Naive B cell (primary cell): Measurements from ENCODE around the gene PNMT. TPM values are rescaled to one million over a fixed set of nuclear protein-coding genes. Genes with fewer than 3 reads are reported as not detected.
"Not testable (repeated sequence)": the region's sequence is repeated elsewhere in the genome, so short reads cannot be mapped to it uniquely, and the experiment has no call there.

ENCODE experiments used
- ATAC-seq, 2 donors: fragments of 150-1000 bp; cut with Tn5 transposase; 2 replicates each; pipeline ENCODE4 v1.10.0; 2021; ENCODE audit warnings: low read depth in 2 of 2, mild to moderate bottlenecking in 2 of 2, moderate library complexity in 2 of 2
- DNase-seq: peaks from one replicate; pipeline ENCODE4 v3.0.0; 2022
- H3K27ac Mint-ChIP-seq, 6 donors: one replicate each; pipeline ENCODE4 v1.8.0; 2020 to 2022; ENCODE audit warnings: mild to moderate bottlenecking in 6 of 6, mixed read lengths in 6 of 6, moderate library complexity in 5 of 6, inconsistent platforms in 2 of 6
- H3K27me3 Mint-ChIP-seq, 3 donors: one replicate each; pipeline ENCODE4 v1.8.0; 2021 to 2022; ENCODE audit warnings: mixed read lengths in 3 of 3, mild to moderate bottlenecking in 1 of 3
- H3K36me3 Mint-ChIP-seq, 2 donors: one replicate each; pipeline ENCODE4 v1.8.0; 2020 to 2022; ENCODE audit warnings: mixed read lengths in 2 of 2, inconsistent platforms in 1 of 2, mild to moderate bottlenecking in 1 of 2
- H3K4me1 Mint-ChIP-seq, 3 donors: one replicate each; pipeline ENCODE4 v1.8.0; 2020 to 2022; ENCODE audit warnings: mixed read lengths in 3 of 3, inconsistent platforms in 1 of 3, mild to moderate bottlenecking in 1 of 3, moderate library complexity in 1 of 3
- H3K4me3 Mint-ChIP-seq, 8 donors: one replicate each; pipeline ENCODE4 v1.8.0; 2020 to 2022; ENCODE audit warnings: mild to moderate bottlenecking in 8 of 8, mixed read lengths in 8 of 8, moderate library complexity in 8 of 8, inconsistent platforms in 2 of 8
- H3K9me3 Mint-ChIP-seq, 7 donors: one replicate each; pipeline ENCODE4 v1.8.0; 2020 to 2022; ENCODE audit warnings: mixed read lengths in 7 of 7, mild to moderate bottlenecking in 5 of 7, inconsistent platforms in 2 of 7, moderate library complexity in 1 of 7
- polyA plus RNA-seq, 6 donors: library from polyadenylated mRNA; unstranded; fragments of 300-500 nt; fragmentation: Illumina TruSeq; gene quantifications; one replicate each; pipeline ENCODE4 v1.2.3, GENCODE V29; 2021; ENCODE audit warnings: low read depth in 6 of 6

PNMT gene
- polyA plus RNA-seq, 6 donors from 2014 or later, result not detected

- DNase-seq (no peak), ATAC-seq (no peak)
- H3K27ac Mint-ChIP-seq, result peak overlapping the region in 1 of 6 donors; percentile 74
- H3K4me1 Mint-ChIP-seq, result peaks cover 15 to 16% (median 16%) of the 10 kb centered on the region in 3 donors
- no peaks in the 10 kb centered on the region for H3K27me3 Mint-ChIP-seq
- no peaks in the 10 kb centered on the region for H3K9me3 Mint-ChIP-seq
- H3K36me3 Mint-ChIP-seq, result no peaks in the 10 kb centered on the region
- H3K4me3 Mint-ChIP-seq, result peak overlapping the region in 2 of 8 donors; percentile 2 to 57
Measured at GRCh38 chr17:39709319-39709997, 41.2 kb downstream of the PNMT start.

GRCh38 chr17:39709998-39710964 is 42.0 kb downstream of the PNMT start:
- H3K36me3 Mint-ChIP-seq, result no peaks in the 10 kb centered on the region
- ATAC-seq (no peak), DNase-seq (no peak)
- H3K27me3 Mint-ChIP-seq, result no peaks in the 10 kb centered on the region
- peaks cover 15 to 16% (median 16%) of the 10 kb centered on the region in 3 donors for H3K4me1 Mint-ChIP-seq
- peak overlapping the region in 1 of 6 donors; percentile 74 for H3K27ac Mint-ChIP-seq
- no peak overlapping the region for H3K4me3 Mint-ChIP-seq
- H3K9me3 Mint-ChIP-seq, result no peaks in the 10 kb centered on the region

GRCh38 chr17:39711071-39711470 is 42.8 kb downstream of the PNMT start:
- not testable (repeated sequence) for H3K4me3 Mint-ChIP-seq, H3K27me3 Mint-ChIP-seq, H3K27ac Mint-ChIP-seq, ATAC-seq, DNase-seq, H3K9me3 Mint-ChIP-seq, H3K36me3 Mint-ChIP-seq
- peaks cover 15 to 16% (median 16%) of the 10 kb centered on the region in 3 donors for H3K4me1 Mint-ChIP-seq

- DNase-seq, result no peak
- H3K4me1 Mint-ChIP-seq, result peaks cover 13 to 15% (median 14%) of the 10 kb centered on the region in 3 donors
- no peak overlapping the region for H3K27ac Mint-ChIP-seq
Measured at GRCh38 chr17:39711851-39712250, 43.6 kb downstream of the PNMT start.

GRCh38 chr17:39714234-39714633 is 46.0 kb downstream of the PNMT start:
- H3K27me3 Mint-ChIP-seq, result no peaks in the 10 kb centered on the region
- no peak overlapping the region for H3K27ac Mint-ChIP-seq
- H3K4me3 Mint-ChIP-seq, result no peak overlapping the region
- H3K9me3 Mint-ChIP-seq, result no peaks in the 10 kb centered on the region
- H3K4me1 Mint-ChIP-seq, result peaks cover under 1 to 6% (median under 1%) of the 10 kb centered on the region in 3 donors
- H3K36me3 Mint-ChIP-seq, result no peaks in the 10 kb centered on the region
- no peak for DNase-seq
- ATAC-seq, result no peak

More at GRCh38 chr17:39711851-39712250, 43.6 kb downstream of the PNMT start:
- Mint-ChIP-seq H3K9me3 (no peaks in the 10 kb centered on the region), H3K36me3 (no peaks in the 10 kb centered on the region), H3K4me3 (no peak overlapping the region), H3K27me3 (no peaks in the 10 kb centered on the region)
- no peak for ATAC-seq

GRCh38 chr17:39715375-39716072 is 47.3 kb downstream of the PNMT start:
- H3K27me3 Mint-ChIP-seq, result no peaks in the 10 kb centered on the region
- no peak for ATAC-seq
- no peak overlapping the region for H3K27ac Mint-ChIP-seq
- no peaks in the 10 kb centered on the region for H3K9me3 Mint-ChIP-seq
- H3K36me3 Mint-ChIP-seq, result no peaks in the 10 kb centered on the region
- peaks cover 0 to 6% (median 4%) of the 10 kb centered on the region in 3 donors for H3K4me1 Mint-ChIP-seq
- H3K4me3 Mint-ChIP-seq, result no peak overlapping the region
- no peak for DNase-seq

GRCh38 chr17:39716073-39716818 is 48.0 kb downstream of the PNMT start:
- ATAC-seq, result no peak
- Mint-ChIP-seq H3K4me3 (no peak overlapping the region), H3K9me3 (no peaks in the 10 kb centered on the region), H3K27me3 (no peaks in the 10 kb centered on the region), H3K27ac (no peak overlapping the region), H3K36me3 (no peaks in the 10 kb centered on the region), H3K4me1 (peaks cover 0 to 6% (median 4%) of the 10 kb centered on the region in 3 donors)
- DNase-seq, result no peak

GRCh38 chr17:39716879-39717536 is 48.8 kb downstream of the PNMT start:
- no peaks in the 10 kb centered on the region for H3K27me3 Mint-ChIP-seq
- no peaks in the 10 kb centered on the region for H3K36me3 Mint-ChIP-seq
- peak overlapping the region in 1 of 6 donors; percentile 62 for H3K27ac Mint-ChIP-seq

GRCh38 chr17:39717660-39718059 is 49.4 kb downstream of the PNMT start:
- H3K4me3 Mint-ChIP-seq, result no peak overlapping the region
- DNase-seq (no peak), ATAC-seq (no peak)
- no peaks in the 10 kb centered on the region for H3K9me3 Mint-ChIP-seq
- peaks cover 0 to 6% (median 4%) of the 10 kb centered on the region in 3 donors for H3K4me1 Mint-ChIP-seq
- no peaks in the 10 kb centered on the region for H3K27me3 Mint-ChIP-seq
- H3K27ac Mint-ChIP-seq, result no peak overlapping the region
- no peaks in the 10 kb centered on the region for H3K36me3 Mint-ChIP-seq

More at GRCh38 chr17:39716879-39717536, 48.8 kb downstream of the PNMT start:
- no peak for ATAC-seq
- peaks cover 0 to 6% (median 4%) of the 10 kb centered on the region in 3 donors for H3K4me1 Mint-ChIP-seq
- no peak overlapping the region for H3K4me3 Mint-ChIP-seq
- DNase-seq, result no peak
- no peaks in the 10 kb centered on the region for H3K9me3 Mint-ChIP-seq

GRCh38 chr17:39719563-39720355 is 51.5 kb downstream of the PNMT start:
- no peaks in the 10 kb centered on the region for H3K36me3 Mint-ChIP-seq
- ATAC-seq (no peak), DNase-seq (no peak)
- H3K4me3 Mint-ChIP-seq, result no peak overlapping the region
- no peaks in the 10 kb centered on the region for H3K9me3 Mint-ChIP-seq
- no peaks in the 10 kb centered on the region for H3K27me3 Mint-ChIP-seq
- peak overlapping the region in 1 of 6 donors; percentile 51 for H3K27ac Mint-ChIP-seq
- peaks cover 0 to 6% (median 4%) of the 10 kb centered on the region in 3 donors for H3K4me1 Mint-ChIP-seq
